HG02623 (cell line): Measurements from ENCODE around the gene RAB12.

ENCODE experiments used
- ATAC-seq: cut with Tn5 transposase; IDR thresholded peaks from one replicate; pipeline ENCODE4 v1.9.1; 2021; ENCODE audit warnings: moderate library complexity; ENCODE audit not compliant: unreplicated experiment

The RAB12 gene

GRCh38 chr18:8675057-8675456 is 65.8 kb downstream of the RAB12 start:
- ATAC-seq = no peak

DNA sequence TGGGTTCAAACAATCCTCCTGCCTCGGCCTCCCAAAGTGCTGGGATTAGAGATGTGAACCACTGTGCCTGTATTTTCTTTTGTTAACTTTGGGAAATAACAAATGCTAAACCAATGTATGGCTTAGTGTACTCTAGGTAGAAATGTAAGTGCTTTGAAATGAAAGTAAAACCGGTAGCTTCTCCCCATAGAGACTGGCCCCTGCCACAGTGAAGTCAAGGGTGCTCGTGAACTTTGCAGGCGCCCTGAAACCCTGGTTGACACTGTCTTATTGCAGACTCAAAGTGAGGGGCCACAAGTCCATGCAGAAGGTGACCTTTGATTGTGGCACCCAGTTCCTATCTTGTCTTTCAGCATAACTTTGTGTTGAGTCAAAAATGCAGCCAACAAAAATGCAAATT is 72.0 kb downstream of the RAB12 start:
- no peak for ATAC-seq

- ATAC-seq = no peak
Measured at GRCh38 chr18:8684577-8684976, 75.3 kb downstream of the RAB12 start.

GRCh38 chr18:8685141-8685913 is 76.1 kb downstream of the RAB12 start:
- ATAC-seq = no peak

DNA sequence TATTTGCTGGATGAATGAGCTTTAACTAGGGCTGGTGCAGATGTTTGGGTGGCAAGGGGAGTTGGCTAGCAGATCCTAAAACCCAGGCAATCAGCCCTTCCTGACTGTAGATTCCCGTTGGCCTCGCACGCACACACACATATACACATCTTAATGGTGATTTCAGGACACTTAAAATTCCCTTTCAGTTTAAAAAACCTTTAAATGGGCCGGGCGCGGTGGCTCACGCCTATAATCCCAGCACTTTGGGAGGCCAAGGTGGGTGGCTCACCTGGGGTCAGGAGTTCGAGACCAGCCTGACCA is 76.6 kb downstream of the RAB12 start:
- no peak for ATAC-seq

DNA sequence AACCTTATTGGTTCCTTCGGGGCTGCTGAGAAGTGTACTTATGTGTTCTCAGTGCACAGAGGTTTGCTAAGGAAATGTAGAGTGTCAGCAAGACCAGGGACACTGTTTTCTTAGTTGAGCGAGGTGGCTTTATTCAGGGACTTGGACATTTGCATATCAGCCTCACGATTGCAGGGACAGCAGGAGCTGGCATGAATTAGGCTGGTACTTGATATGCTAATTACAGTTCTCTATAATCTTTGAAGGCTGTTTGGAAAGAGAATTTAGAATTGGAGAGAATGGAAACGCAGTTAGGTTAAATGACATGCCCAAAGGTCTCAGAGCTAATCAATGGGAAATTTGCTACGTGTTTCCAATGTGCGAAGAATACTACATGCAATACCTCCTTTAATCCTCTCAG is 77.4 kb downstream of the RAB12 start:
- ATAC-seq = no peak

DNA sequence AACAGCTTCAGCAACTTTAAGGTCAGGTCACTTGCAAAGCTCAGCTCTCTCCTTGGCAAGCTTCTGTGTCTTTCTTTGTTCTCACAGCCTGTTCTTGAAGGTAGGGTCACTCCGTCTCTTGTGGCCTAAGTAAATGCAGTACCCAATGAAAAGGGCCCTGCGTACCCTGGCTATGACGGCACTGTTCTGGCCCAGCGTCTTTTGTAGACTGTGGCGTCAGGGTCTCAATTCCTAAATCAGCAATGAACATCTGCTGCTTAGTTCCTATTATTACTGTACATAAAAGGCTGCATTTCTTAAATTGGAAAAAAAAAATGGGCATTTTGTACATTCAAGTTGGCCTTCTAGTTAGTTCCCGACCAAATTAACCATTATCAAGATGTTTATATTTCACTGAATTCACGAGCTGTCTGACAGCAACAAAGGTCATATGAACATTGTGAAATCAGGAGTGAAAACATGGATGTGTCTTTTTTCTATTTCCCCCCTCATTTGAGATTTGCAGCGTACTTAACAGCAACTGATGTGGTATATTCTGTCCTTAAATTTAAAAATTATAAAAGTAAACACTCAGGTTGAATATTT is 79.1 kb downstream of the RAB12 start:
- ATAC-seq = no peak

DNA sequence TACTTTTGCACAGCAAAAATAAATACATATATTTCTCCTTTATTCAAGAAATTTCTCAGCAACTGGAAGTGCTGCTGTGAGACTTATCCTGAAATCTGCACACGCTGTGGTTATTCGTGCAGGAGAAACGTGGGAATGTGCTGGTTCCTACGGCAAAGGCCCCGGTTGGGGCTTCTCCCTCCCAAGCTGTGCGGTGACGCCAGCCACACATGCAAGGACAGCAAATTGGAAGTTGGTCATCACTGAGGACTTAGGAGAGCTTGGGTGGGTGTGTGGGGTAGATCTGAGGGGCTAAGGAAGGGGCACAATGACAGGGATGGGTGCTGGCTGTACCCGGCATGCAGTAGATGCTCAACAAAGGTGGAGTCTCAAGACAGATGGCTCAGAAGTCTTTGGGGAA is 79.6 kb downstream of the RAB12 start:
- no peak for ATAC-seq
